ENCODE measurements around the gene C16orf95.

The C16orf95 gene

DNA sequence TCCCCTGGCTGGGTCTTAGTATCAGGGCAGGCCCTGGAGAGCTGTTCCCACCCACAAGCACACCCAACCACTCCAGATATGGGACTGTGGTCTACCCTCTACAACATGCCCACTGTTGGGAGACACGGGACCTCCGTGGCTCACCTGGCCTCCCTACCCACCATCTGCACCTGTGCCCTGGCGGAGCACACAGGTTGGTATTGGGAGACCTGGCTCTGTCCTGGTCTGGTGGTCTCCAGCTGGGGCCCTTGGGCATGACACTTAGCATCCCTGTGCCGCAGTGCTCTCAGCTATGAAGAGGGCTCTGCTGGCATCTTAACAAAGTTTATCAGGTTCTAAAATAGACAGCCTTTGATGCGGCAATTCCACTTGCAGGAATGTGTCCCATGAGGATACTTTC, 5.8 kb downstream of the C16orf95 start:
- DNase-seq = no peak

DNA sequence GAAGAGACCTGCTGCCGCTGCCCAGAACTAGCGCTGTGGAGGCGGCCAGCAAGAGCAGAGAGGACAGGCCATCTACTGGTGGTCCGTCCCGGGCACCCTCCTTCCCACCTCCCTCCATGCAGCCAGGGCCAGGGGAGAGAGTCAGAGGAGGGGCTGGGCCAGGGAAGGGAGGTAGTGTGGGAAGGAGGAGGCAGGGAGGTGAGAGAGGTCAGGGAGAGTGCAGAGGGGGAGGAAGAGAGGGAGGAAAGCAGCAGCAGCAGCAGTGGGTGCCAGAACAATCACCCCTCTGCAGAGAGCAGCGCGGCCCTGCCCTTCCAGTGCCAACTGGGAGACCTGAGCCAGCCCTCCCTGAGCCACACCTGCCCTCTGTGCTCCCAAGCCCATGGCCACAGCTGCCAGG, 6.6 kb downstream of the C16orf95 start:
- DNase-seq = no peak

DNA sequence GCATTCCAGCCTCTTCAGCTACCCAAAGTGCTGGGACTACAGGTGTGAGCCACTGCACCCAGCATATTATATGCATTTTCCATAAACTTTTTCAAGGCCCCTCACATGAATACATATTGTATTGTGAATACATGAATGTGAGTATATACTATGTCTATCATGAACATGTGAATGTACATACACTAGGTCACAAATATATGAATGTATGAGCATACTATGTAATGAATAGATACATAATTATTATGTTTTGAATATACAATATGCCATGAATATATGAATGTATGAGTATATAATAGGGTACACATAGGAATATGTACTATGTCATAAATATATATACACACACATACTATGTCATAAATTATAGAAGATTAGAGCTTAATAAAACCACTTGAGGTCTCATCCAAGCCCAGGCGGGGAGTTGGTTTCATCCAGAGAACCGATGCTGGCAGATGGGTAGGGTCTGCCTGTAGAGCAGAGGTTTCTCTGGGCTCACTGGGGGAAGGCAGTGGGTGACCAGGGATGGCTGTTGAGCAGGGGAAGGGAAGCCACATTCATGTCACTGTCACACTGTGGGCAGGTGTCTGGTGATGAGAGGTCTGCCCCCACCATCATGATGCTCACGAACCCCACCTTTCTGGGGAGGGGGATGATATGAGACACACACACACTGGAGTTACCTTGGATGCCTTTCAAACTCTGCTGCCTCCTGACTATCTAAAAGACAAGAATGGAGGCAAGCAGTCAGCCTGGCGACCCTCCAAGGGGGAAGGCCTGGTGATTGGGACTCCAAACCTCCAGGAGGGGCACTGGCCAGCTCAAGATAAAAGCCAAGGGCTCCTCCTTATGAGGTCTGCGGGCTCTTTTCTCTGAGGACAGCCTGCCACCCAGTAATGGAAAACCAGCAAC, 7.3 kb downstream of the C16orf95 start:
- DNase-seq = no peak

DNA sequence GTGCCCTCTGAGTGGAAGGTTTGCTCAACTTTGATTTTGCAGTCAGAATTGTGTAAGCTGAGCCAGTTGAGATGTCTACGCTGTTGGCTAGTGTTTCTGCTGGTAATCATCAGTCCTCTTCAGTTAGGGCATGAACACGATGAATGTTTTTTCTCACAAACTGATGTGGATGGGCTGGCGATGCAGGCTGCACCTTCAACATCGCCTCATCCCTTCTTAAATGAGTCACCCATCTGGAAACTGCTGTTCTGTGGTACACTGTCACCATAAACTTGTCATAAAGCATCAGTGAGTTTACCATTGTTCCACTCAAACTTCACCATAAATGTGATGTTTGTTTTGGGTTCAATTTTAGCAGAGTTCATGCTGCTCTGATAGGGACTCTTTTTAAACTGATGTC, 8.4 kb downstream of the C16orf95 start:
- no peak for DNase-seq

DNA sequence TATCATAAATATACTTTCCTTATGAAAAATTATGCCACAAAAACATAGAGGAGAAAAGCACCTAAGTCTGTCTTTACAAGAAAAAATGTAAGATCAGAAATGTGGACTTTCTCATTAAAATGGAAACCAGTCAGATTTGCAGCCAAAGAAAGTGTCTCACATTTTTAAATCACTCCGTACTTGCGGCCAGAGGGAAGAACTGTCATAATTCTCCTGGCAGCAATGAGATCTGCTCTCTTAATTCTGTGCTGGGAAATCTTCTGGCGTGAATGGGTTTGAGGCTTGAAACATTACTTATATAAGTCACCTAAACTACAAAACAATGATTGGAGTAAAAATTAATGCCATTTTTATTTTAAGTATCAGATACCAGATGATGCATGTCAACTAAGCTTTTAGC, 10.7 kb downstream of the C16orf95 start:
- DNase-seq = no peak

DNA sequence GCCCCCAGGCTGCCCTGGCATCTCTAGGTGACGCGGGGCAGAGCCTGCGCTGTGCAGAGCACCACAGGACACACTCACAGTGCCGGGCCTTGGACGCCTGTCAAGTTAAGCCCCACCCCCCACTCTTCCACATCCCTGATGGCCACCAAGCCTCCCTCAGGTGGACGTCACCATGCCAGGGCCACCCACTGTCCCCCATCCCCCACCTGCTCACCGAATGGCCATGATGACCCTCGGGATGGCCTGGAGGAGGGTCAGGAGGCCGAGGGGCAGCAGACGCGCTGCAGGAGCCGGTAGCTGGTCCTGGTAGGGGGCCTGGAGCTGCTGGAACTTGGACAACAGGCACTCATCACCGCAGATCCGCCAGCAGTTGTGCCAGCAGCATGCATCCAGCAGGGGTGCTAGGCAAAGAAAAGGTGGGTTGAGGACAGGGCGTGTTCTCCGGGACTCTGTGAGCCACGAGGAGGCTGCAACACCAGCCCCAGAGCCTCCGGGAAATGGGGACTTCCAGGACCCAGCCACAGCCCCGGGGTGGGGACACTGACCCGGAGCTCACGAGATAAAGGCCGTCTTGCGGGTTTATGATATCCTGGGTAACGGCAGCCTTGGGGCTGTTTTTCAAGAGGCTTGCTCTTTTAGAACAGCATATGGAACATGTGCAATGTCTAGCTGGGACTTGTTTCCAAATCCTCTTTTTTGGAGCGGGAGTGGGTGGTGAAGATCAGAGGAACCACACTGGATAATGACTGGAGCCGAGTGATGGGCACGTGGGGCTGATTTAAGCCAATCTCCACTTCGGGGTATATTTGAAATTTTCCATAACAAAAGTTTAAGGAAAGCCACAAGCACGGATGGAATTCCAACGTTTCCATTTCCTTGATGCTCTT, 11.4 kb downstream of the C16orf95 start:
- DNase-seq = no peak

DNA sequence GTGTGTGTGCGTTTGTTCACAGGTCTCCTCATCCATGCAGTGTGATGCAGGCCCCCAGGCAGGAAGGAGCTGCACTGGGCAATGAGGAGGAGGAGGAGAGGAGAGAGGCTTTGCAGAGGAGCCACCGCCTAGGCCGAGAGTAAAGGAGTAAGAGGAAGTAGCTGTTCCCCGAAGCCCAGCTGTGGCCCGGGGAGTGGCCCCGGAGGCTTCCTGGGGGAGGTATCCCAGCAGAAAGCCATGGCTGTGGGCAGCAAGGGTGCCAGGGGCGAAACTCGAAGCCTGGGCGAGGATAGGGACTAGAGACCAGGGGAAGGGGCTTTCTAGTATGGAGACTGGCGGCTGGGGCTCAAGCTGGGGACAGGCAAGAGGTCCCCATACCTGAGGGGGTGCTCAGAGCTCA, 12.2 kb downstream of the C16orf95 start:
- no peak for DNase-seq

DNA sequence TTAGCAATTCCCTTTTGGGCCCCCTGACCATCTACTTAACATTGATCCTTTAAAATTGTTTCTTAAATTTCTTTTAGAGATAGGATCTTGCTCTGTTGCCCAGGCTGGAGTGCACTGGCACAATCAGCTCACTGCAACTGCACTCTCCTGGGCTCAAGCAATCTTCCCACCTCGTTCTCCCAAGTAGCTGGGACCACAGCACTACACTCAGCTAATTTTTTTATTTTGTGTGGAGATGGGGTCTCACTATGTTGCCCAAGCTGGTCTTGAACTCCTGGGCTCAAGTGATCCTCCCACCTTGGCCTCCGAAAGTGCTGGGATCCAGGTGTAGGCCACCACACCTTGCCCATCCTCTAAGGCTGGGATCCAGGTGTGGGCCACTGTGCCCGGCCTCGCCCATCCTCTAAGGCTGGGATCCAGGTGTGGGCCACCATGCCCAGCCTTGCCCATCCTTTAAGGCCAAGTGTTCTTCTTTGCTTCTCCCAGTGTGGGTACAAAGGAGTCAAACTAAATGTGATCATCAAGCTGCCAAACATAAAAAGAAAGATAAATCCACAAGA, 13.2 kb downstream of the C16orf95 start:
- no peak for DNase-seq

DNA sequence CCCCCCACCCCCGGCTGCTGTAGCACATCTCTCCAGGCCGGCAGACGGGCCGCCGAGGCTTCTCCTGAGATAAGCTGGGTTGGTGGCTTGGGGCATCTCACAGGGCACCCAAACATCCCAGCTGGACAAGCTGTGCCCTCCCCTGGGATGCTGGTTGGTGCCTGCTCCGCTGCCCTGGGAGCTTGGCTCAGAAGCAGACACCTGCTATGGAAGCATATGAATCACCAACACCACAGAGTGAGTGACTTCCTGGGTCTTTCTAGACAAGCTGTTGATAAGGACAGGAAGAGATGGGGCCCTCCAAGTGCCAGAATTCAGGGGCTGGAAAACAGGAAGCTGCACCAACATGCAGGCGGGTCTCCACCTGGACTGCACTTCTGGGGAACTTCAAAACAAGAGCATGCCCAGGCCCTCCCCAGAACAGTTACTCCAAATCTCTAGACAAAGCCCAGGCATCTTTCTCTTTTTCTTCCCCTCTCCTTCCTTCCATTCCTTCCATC, 13.7 kb downstream of the C16orf95 start:
- no peak for DNase-seq

DNA sequence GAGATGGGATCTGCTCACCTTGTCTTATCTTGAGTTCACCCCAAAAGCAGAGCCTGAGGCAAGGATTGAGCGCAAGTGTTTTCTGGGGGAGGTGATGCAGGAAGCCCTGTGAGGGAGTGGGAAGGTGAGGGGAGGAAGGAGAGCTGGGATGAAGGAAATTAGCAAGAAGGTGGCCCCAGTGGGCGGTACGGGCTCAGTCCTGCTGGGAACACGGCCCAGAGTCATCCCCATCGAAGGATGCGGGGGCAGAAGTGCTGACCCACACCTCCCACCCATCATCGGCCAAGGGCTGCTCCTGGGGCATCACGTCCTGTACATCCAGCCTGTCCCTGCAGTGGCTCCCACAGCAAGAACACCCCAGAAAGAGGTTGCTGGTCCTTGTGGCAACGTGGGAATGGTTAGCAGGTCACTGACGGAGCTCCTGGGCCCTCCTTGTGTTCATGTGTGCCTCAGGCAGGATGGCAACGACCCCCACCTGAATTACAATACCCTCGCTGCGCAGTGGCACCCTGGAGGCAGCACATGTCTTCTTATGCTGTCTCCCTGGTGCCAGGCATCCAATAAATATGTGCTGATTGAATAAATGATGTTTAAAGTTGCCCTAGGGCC, 18.2 kb downstream of the C16orf95 start:
- DNase-seq = no peak

DNA sequence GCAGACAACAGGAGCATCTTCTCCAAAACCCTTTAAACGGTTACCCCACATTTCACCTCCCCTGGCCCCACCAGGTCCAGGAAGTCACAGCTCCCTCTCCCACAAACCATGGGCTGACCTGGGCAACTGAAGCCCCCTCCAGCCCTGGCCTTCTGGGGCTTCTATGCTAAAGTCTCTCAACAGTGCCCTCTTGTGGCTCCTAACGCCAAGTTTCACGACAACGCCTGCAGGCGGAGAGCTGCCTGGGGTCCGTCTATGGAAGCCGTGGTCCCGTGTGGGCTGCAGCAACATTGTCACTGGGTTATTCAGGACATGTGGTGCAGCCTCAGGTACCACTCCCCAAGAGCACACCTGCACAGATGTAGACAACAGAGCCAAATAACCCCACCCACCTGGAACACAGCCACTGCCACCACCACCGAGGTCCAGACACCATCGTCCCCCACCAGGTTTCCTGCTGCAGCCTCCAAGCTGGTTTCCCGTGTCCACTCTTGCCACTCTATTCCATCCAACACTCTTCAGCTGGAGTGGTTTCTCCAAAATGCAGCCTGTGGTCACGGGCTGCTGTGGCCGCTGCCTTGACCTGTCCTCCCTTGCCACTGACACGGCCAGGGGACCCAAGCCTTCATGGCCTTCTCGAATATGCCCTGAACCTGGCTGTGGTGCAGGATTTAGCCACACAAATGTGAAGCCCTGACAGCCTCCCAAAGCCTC, 19.1 kb downstream of the C16orf95 start:
- no peak for DNase-seq

DNA sequence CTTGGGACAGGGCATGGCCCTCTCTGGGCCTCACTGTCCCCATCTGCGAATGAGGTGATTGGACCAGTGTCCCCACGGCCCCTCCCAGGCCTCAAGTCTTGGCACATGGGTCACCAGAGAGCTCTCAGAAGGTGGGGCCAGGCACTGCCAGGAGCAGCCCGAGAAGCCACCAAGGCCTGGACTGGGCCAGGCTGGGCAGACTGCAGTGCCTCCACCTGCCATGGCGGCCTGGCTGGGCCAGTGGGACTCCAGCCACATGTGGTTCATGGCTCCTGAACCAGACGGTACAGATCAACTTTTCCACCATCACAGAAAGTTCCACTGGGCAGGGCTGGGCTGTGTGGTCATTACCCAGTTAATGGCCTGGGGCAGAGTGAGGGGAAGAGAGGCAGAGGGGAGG, 19.8 kb downstream of the C16orf95 start:
- DNase-seq = no peak

DNA sequence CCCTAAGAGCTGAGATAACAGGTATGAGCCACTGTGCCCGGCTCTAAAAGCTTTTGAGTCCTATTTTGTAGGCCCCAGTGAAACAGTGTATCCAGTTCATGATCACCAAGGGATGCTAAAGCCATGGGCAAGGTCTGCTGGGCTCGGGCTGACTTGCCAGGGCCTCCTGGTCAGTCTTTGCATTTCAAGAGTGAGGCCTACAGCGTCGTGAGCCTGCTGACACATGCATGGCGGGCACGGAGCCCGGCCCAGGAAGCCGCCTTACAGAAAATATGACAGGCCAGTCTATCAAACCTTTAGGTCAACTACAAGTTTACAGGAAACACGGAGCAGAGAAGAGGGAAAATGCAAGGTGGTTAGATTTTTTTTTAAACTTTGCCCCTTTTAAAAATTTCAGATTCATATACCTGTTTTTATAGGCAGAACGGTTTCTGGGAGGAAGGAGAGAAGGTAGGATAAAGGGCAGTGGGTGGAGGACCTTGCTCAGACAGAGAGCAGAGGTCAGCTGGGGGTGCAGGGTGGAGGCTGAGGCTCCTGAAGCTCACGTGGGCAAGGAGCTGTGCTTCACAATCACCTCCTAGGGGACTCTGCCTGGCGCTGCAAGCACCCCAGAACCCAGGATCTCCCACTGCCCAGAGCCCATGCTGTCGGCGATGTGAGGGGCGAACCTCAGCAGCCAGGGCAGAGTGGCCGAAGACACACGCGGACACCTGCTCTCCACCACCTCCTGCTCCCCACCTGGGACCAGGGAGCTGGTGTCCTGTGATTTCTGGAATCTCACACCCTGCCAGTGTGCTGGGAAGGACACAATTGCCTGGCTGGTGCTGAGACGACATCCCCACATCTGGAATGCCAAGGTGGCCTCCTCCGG, 21.3 kb downstream of the C16orf95 start:
- no peak for DNase-seq

DNA sequence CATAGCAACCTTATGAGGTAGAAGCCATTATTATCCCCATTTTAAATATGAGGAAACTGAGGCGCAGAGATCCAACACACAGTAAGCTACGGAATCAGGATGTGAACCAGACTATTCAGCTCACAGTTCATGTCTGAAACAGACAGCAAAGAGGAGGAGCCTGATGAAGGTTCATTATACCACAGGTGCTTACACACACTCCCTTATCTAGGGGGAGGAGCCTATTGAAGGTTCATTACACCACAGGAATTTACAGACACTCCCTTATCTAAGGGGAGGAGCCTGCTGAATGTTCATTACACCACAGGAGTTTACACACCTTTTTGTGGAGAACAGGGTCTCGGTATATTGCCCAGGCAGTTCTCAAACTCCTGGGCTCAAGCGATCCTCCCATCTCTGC, 21.9 kb downstream of the C16orf95 start:
- no peak for DNase-seq

DNA sequence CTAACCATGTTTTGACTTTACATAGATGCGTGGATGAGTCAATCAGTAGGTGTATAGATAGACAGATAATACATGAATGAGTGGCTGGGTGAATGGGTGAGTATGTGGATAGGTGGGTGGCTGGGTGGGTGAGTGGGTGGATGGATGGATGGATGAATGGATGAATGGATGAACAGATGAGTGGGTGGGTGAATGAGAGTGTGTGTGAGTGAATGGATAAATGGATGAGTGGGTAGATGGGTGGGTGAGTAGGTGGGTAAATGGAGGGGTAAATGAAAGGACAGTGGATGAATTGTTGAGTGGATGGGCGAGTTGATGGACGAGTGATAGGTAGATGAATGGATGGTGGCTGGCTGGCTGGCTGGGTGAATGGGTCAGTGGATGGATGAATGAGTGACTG, 23.2 kb downstream of the C16orf95 start:
- DNase-seq = no peak

DNA sequence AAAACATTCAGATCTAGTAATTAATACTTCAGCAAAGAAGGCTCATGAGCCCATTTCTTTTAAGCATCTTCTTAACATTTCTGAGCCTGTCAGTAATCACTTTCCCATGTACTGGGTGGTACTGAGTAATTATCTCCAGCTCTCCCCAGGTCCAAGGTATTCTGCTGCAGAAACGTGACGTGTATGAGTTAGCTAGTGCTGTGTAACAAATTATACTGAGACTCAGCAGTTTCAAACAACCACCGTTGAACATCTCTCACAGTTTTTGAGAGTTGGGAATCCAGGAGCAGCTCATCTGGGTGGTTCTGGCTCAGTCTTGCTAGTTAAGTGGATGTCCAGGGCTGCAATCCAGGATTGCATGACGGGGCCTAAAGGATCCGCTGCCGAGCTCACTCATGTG, 25.2 kb downstream of the C16orf95 start:
- DNase-seq = no peak

DNA sequence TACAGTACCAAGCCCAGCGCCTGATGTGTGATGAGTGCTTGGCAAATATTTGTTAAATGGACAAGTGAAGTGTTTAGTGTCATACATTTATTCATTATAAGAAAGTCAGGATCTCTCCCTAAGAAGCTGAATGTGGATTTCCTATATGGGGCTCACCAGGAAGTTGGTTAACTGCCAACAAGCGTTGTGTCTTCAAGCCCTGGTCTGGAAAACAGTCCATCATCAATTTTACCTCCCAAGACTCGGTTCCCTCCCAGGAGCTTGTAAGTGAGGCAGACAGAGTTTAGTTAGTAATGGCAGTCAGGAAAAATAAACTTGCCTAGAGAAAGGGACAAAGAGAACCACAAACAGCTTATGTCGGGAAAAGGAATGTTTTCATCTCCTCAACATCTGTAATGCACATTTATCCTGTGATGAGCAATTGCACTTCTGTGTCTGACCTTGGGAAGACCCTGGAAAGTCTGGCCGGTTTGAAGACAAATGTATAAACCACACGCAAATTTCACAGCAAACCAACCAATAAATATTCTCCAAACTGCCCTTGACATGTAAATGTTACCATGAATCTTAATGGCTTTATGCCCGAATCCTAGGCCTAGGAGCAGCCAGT, 28.3 kb downstream of the C16orf95 start:
- no peak for DNase-seq

DNA sequence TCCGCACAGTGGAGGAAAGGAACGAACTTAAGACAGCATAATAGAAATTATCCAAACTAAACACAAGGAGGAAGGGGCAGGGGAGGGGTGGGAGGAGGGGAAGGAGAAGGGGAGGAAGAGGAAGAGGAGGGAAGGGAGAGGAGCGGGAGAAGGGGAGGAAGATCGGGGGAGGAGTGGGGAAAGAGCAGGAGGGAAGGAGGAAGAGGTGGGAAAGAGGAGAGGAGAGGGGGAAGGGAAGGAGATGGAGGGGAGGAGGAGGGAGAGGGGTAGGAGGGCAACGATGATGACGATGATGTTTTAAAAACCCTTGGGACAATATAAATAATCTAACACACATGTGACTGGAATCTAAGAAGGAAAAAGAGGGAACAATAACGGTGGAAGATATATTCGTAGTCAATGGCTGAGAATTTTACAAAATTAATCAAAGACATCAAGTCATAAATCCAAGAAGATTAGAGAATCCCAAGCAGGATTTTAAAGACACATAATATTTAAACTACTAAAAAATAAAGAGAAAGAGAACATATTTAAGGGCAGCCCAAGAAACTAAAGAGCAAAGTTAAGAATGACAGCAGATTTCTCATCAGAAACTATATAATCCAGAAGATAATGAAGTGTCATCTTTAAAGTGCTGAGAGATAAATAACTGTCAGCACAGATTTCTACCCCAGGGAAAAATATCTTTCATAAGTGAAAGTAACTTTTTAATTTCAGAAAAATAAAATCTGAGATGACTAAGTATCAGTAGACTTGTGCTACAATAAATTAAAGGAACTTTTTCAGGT, 30.2 kb downstream of the C16orf95 start:
- DNase-seq = no peak

DNA sequence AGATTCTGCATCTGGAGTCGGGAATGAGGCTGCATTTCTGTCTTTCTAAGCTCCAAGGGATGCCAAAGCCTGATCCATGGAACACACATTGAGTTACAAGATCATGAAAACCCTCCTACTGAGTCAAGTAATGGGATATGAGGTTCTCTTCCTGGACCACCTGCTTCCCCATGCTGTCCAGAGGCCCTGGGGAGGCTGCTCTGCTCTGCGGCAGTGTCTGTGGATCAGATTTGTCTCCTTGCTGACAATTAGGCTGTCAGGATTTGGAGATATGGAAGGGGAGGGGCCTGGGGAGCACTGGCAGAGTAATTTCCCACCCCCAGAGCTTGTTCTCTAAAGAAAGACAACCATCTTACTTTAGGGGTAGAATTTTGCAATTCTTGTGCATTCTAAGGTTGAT, 33.0 kb downstream of the C16orf95 start:
- DNase-seq = no peak

DNA sequence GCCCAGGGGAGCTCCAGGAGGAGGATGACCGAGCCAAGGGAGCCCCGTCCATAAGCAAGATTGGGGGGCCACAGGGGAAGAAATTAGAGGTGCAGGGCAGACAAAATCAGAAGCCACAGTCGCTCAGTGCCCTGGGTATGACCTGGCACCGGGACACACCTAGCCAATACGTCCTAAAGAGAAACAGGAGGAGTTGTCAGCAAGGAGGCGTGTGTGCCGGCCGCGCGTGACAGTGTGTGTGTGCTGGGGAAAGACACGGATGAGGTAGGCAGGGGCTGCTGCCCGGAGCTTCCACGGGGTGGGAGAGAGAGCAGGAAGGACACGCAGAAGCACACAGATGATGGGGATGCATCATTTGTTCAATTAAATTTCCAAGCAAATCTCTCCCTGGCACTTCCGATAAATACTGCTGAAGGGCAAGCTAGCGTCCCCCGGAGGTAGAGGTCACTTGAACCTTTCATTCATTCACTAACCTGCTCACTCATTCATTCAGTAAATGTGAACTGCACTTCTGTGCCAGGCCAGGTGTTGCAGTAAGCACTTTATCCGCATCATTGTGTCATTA, 38.0 kb downstream of the C16orf95 start:
- no peak for DNase-seq

All from activated CD4-positive, CD25-positive, alpha-beta regulatory T cell (primary cell).